GM19239 (cell line): Measurements from ENCODE around the gene GNB5.
A peak's percentile ranks its signal among the peaks of the same experiment; 100 is the strongest.

ENCODE experiments used
- DNase-seq: peaks from one replicate; pipeline ENCODE4 v3.0.0; 2011; ENCODE audit warnings: low spot score; ENCODE audit not compliant: insufficient read length
- FAIRE-seq: peaks from 2 replicates; lab custom pipeline; 2011; peaks lifted over from hg19 to GRCh38; lab: Jason Lieb, UNC

The GNB5 gene

GRCh38 chr15:52118969-52119749, 72.0 kb downstream of the GNB5 start:
- DNase-seq (no peak), FAIRE-seq (no peak)

DNA sequence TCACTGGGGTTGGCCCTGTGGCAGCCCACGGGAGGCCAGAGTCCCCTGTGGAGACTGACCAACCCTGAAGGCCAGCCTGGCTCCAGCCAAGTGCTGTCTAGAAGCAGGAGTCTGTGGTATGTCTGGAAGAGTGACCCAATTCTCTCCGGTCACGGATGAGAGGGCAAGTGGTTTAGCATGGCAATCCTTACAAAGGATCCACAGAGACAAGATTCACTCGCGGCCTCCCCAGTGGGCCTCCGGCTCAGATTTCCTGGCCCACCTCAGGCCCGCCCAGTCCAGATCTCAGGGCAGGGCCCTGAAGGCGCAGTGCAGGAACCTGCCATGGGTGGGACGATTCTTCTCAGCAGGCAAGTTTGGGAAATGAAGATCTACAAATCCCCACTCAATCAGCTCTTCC, 73.6 kb downstream of the GNB5 start:
- no peak for FAIRE-seq
- DNase-seq = no peak

DNA sequence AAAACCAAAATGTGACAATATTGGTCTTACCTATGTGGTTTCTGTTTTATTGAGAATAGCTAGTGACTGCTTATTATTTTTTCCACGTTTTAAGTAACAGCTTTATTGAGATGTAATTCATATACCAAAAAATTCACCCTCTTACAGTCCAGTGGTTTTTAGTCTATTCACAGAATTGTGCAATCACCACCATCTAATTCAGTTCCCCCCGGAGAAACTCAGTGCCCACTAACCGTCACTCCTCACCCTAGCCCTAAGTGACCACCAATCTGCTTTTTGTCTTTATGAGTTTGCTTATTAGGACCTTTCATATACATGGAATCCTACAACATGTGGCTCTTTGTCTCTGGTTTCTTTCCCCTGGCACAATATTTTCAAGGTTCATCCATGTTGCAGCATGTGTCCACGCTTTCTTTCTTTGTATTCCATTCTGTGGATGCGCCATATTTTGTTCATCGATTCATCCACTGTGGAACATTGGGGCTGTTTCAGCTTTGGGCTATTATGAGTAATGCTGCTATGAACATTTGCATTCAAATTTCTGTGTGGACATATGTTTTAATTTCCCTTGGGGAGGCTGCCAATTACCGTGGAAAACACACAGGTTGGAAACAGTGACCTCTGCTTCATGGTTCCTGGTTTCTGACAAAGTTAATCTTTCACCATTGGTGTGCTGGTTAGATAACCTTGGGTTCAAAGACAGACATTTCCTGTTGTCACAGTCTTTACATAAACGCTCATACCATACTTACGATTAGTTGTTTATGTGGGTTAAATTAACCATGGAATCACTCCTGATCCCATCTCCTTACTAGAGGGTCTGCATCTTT, 75.4 kb downstream of the GNB5 start:
- no peak for DNase-seq
- no peak for FAIRE-seq

GRCh38 chr15:52114261-52115055, 76.7 kb downstream of the GNB5 start:
- FAIRE-seq = no peak

DNA sequence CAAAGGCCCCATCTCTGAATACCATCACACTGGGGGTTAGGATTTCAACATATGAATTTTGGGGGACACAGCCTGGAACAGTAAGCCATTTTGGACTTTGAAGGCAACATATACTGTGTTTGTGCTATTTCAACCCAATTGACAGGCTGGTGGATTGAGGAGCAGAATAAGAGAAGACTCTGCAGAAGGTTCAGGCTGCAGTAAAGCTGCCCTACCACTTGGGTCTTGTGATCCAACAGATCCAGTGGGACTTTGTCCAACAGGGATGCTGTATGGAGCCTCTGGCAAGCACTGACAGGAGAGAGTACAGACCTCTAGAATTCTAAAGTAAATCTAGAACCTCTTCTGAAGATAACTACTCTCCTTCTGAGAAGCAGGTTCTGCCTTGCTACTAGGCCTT, 77.5 kb downstream of the GNB5 start:
- DNase-seq (no peak), FAIRE-seq (no peak)

More at GRCh38 chr15:52114261-52115055, 76.7 kb downstream of the GNB5 start:
- no peak for DNase-seq

GRCh38 chr15:52113235-52113634, 78.0 kb downstream of the GNB5 start:
- DNase-seq = no peak
- FAIRE-seq = no peak

- no peak for DNase-seq
- no peak for FAIRE-seq
Measured at GRCh38 chr15:52112203-52112750, 78.9 kb downstream of the GNB5 start.

- DNase-seq (no peak), FAIRE-seq (no peak)
Measured at GRCh38 chr15:52111517-52112202, 79.5 kb downstream of the GNB5 start.

- DNase-seq = no peak
- FAIRE-seq = peak; percentile 69
Measured at GRCh38 chr15:52109559-52110451, 81.4 kb downstream of the GNB5 start.

DNA sequence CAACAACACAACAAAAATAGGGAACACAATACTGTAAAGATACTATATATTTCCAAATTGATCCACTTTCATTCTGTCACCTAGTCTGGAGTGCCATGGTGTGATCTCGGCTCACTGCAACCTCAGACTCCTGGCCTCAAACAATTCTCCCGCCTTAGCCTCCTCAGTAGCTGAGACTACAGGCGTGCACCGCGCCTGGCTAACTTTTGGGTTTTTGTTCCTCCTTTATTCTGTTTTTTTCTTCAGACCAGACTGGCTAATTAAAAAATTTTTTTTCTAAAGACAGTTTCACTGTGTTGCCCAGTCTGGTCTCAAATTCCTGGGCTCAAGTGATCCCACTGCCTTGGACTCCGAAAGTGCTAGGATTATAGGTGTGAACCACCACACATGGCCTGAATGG, 84.0 kb downstream of the GNB5 start:
- no peak for DNase-seq
- FAIRE-seq = no peak

DNA sequence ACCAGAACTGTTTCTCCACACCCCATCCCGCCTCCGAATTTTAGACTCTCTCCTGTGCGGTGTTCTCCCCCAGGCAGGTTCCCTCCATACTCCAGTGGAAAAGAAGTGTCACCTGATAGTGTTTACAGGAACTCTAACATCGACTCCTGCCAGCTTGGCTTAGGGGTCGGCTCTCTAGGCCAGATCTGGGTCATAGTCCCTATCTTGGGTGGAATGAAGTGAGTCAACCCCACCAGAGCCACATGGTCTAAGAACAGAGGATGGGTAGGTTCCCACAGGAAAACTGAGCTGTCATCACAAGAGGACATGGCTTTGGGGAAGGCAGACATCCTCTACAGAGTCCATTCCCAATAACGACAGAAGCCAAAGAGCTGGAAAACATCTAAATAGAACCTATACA, 84.6 kb downstream of the GNB5 start:
- DNase-seq (no peak), FAIRE-seq (no peak)

GRCh38 chr15:52105846-52106245, 85.3 kb downstream of the GNB5 start:
- FAIRE-seq = no peak
- DNase-seq = no peak

- FAIRE-seq (peak; percentile 72), DNase-seq (no peak)
Measured at GRCh38 chr15:52104532-52105004, 86.6 kb downstream of the GNB5 start.

GRCh38 chr15:52103217-52104207, 87.7 kb downstream of the GNB5 start:
- DNase-seq = no peak
- peak; percentile 86 for FAIRE-seq

- DNase-seq = no peak
- FAIRE-seq = no peak
Measured at GRCh38 chr15:52102463-52102862, 88.7 kb downstream of the GNB5 start.

DNA sequence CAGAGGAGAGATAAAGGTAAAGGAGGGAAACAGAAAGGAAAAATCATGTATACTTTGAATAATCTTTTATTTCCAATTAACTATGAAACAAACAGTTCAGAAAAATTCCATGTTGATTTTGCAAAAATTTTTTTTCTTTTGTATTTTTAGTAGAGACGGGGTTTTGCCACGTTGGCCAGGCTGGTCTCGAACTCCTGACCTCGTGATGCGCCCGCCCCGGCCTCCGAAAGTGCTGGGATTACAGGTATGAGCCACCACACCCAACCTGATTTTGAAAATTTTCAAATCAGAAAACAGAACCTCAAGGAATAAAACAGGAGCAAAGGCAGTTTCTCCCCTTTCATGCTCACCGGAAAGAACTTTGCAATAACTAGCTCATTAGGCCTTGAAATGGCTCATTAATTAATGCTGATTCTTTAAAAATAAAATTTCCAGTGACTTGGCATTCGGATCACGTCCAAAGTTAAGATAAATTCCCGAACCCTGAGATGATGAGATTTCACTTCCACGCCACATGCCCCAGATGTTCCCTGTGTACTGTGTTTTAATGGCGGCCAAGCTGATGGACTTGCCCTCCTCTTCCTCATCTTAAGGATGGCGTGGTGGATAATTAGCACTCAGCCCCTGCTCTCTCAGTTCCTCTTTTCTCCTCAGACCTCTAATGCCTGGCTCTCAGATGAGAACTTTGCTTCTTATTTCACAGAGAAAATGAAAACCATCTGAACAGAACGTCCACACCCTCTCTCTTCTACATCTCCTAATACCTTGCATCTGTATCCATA, 89.5 kb downstream of the GNB5 start:
- DNase-seq (no peak), FAIRE-seq (peak; percentile 83)
